Measurements from ENCODE around the gene FXYD6. TPM values are rescaled to one million over a fixed set of nuclear protein-coding genes. Genes with fewer than 3 reads are reported as not detected.

The FXYD6 gene
- total and polyA plus RNA-seq, 9 of the 15 experiments (the other 6 are each of a cell fraction or from before 2014, with no cell fraction given), result 0.07 to 0.35 TPM; not detected in 7

GRCh38 chr11:117820516-117820915 lies 55.9 kb downstream of the FXYD6 start:
- in situ Hi-C loops (cut with MboI), result loop anchor here (5.0 kb wide), 2 partner anchors 127 to 227 kb away; no protein-coding TSS in a partner anchor

GRCh38 chr11:117820071-117820470 lies 56.4 kb downstream of the FXYD6 start:
- Histone ChIP-seq H4K20me1 (replicated peaks; ENCODE audit: control insufficient read depth, insufficient read depth, low read length) (peaks cover 13% of the 10 kb centered on the region), H3K4me1 (replicated peaks in 1 of 2; ENCODE audit: control insufficient read depth in 2 of 2, insufficient read depth in 2 of 2, low read length in 2 of 2) (peaks cover 0 to 37% of the 10 kb centered on the region in 2 experiments; a peak in 3 of 5 replicates), H2AFZ (ENCODE audit: low read depth, low read length) (no peak overlapping the region), H3K9me3 (replicated peaks; ENCODE audit: control insufficient read depth, insufficient read depth, low read depth, low read length) (no peaks in the 10 kb centered on the region), H3K27ac (ENCODE audit: extremely low read depth, low read depth, low read length) (no peak overlapping the region), H3K36me3 (ENCODE audit: control insufficient read depth, insufficient read depth, low read length) (no peaks in the 10 kb centered on the region), H3K4me2 (ENCODE audit: insufficient read depth, low read length) (no peak overlapping the region), H3K9ac (ENCODE audit: insufficient read depth in 1 of 2, low read depth in 2 of 2, low read length in 2 of 2) (no peak overlapping the region), H3K9me1 (ENCODE audit: control insufficient read depth, insufficient read depth, low read length) (peaks cover 2% of the 10 kb centered on the region), H3K79me2 (ENCODE audit: control insufficient read depth, insufficient read depth, low read length) (no peaks in the 10 kb centered on the region), H3K4me3 (no peak overlapping the region), H3K27me3 (ENCODE audit: control insufficient read depth in 2 of 2, insufficient read depth in 2 of 2, low read length in 2 of 2) (peaks cover 7 to 36% of the 10 kb centered on the region in 2 experiments)
- 12% methylated on average over 8 of the region's 11 CpGs for WGBS (ENCODE audit: insufficient coverage, low coverage, missing lambda C conversion rate)
- TF ChIP-seq L3MBTL2 (IDR thresholded peaks at IDR 0.05) (no peak), NBN (IDR thresholded peaks at IDR 0.05; ENCODE audit: low read depth) (no peak), CHD1 (IDR thresholded peaks at IDR 0.05; ENCODE audit: low read length) (no peak), ETS1 (conservative IDR thresholded peaks at IDR 0.05; ENCODE audit: control insufficient read depth, low read depth, low read length) (no peak), YBX1 (IDR thresholded peaks at IDR 0.05) (no peak), SFPQ (IDR thresholded peaks at IDR 0.05; ENCODE audit: low read depth, low read length) (no peak), DDX20 (tag; IDR thresholded peaks at IDR 0.05; ENCODE audit: low read depth) (no peak), SRSF9 (IDR thresholded peaks at IDR 0.05; ENCODE audit: borderline replicate concordance, low read depth, low read length) (no peak), SAFB2 (IDR thresholded peaks at IDR 0.05; ENCODE audit: borderline replicate concordance, low read depth, low read length, severe bottlenecking) (no peak), TRIM28 (IDR thresholded peaks at IDR 0.05) (no peak)
- no peak for DNase-seq (ENCODE audit: extremely low read depth in 1 of 4, low spot score in 3 of 4)
- ChIA-PET CTCF (ENCODE audit: low intra/inter-chr PET ratio) (interaction anchor here (1.4 to 4.0 kb wide), 4 partner anchors 84 to 233 kb away, joined by 3 to 37 read pairs (median 20); no protein-coding TSS in a partner anchor), POLR2A (interaction anchor here (1.2 kb wide), 1 partner anchor 11 kb away, joined by 4 read pairs; no protein-coding TSS in a partner anchor)
- BruUV-seq (replicated peaks), result no TSS peak
- in situ Hi-C loops (cut with MboI) (loop anchor here (5.0 kb wide), 2 partner anchors 127 to 227 kb away; no protein-coding TSS in a partner anchor), intact Hi-C loops (cut with micrococcal nuclease) (no loop called here)
- FAIRE-seq, result no peak
- ATAC-seq, result no peak

More at GRCh38 chr11:117820516-117820915, 55.9 kb downstream of the FXYD6 start:
- H3K4me2 ChIP-seq (ENCODE audit: insufficient read depth, low read length), result no peak overlapping the region
- intact Hi-C loops (cut with micrococcal nuclease), result no loop called here
- H3K9me3 ChIP-seq (replicated peaks; ENCODE audit: control insufficient read depth, insufficient read depth, low read depth, low read length), result no peaks in the 10 kb centered on the region
- DNase-seq (ENCODE audit: extremely low read depth in 1 of 4, low spot score in 3 of 4), result no peak
- H3K27me3 ChIP-seq (ENCODE audit: control insufficient read depth in 2 of 2, insufficient read depth in 2 of 2, low read length in 2 of 2), result peaks cover 9 to 41% of the 10 kb centered on the region in 2 experiments
- H3K27ac ChIP-seq (ENCODE audit: extremely low read depth, low read depth, low read length), result no peak overlapping the region
- peaks cover 2% of the 10 kb centered on the region for H3K9me1 ChIP-seq (ENCODE audit: control insufficient read depth, insufficient read depth, low read length)
- no peaks in the 10 kb centered on the region for H3K79me2 ChIP-seq (ENCODE audit: control insufficient read depth, insufficient read depth, low read length)
- ChIA-PET CTCF (ENCODE audit: low intra/inter-chr PET ratio) (interaction anchor here (1.8 to 4.0 kb wide), 3 partner anchors 126 to 232 kb away, joined by 4 to 37 read pairs (median 35); no protein-coding TSS in a partner anchor), POLR2A (no interaction called here)
- no TSS peak for BruUV-seq (replicated peaks)
- H3K36me3 ChIP-seq (ENCODE audit: control insufficient read depth, insufficient read depth, low read length), result no peaks in the 10 kb centered on the region
- H3K9ac ChIP-seq (ENCODE audit: insufficient read depth in 1 of 2, low read depth in 2 of 2, low read length in 2 of 2), result no peak overlapping the region
- WGBS (ENCODE audit: insufficient coverage, low coverage, missing lambda C conversion rate), result 14% methylated on average over 4 of the region's 10 CpGs
- no peak for TF ChIP-seq ARNT (IDR thresholded peaks at IDR 0.05)
- peaks cover 13% of the 10 kb centered on the region for H4K20me1 ChIP-seq (replicated peaks; ENCODE audit: control insufficient read depth, insufficient read depth, low read length)
- no peak overlapping the region for H3K4me3 ChIP-seq
- peaks cover 0 to 35% of the 10 kb centered on the region in 2 experiments; a peak in 3 of 5 replicates for H3K4me1 ChIP-seq (replicated peaks in 1 of 2; ENCODE audit: control insufficient read depth in 2 of 2, insufficient read depth in 2 of 2, low read length in 2 of 2)
- H2AFZ ChIP-seq (ENCODE audit: low read depth, low read length), result no peak overlapping the region
- FAIRE-seq, result no peak
- no peak for ATAC-seq

All from K562 (cell line).